K562 (cell line): ENCODE measurements around the gene PNPLA2. TPM values are rescaled to one million over a fixed set of nuclear protein-coding genes. Genes with fewer than 3 reads are reported as not detected.

ENCODE experiments used
- ATAC-seq: fragments of 200-7000 bp; cut with Tn5 transposase; 3 replicates; pipeline ENCODE4 v1.9.1; 2020; ENCODE audit warnings: moderate library complexity
- BruUV-seq: library from RNA; stranded (reverse); fragments of 400-500 nt; replicated peaks from 2 replicates; lab custom pipeline; 2021; lab: Mats Ljungman, UMichigan
- CTCF ChIA-PET: fragments of 300-600 bp; formaldehyde crosslinking; extraction: SDS; loops from one replicate; lab custom pipeline; 2021; ENCODE audit warnings: low intra/inter-chr PET ratio; lab: Yijun Ruan, JAX
- POLR2A ChIA-PET: fragments of 300-600, 350-650 bp; sonication (Branson Sonifier 250); formaldehyde crosslinking; extraction: SDS; loops from one replicate; lab custom pipeline; 2021; ENCODE audit warnings: antibody characterized with exemption, inconsistent platforms; lab: Yijun Ruan, JAX
- DNase-seq, 4 experiments: peaks; one replicate each; pipeline versions ENCODE4 v3.0.0 to v3.0.0-alpha.2; 2011 to 2018; ENCODE audit warnings: low spot score in 3 of 4, mixed read lengths in 3 of 4; ENCODE audit errors: extremely low read depth in 1 of 4
- FAIRE-seq: peaks from 2 replicates; lab custom pipeline; 2011; peaks lifted over from hg19 to GRCh38; lab: Jason Lieb, UNC
- H2AFZ ChIP-seq: 2 replicates; pipeline ENCODE4 v1.6.0; 2011; ENCODE audit warnings: low read depth, low read length, control low read depth, inconsistent platforms
- H3K27ac ChIP-seq: fragments of 200-600 bp; 3 replicates; pipeline ENCODE4 v1.8.0; 2011; ENCODE audit warnings: low read depth, mild to moderate bottlenecking, control low read depth, inconsistent platforms, low read length, moderate library complexity, mixed read lengths; ENCODE audit errors: extremely low read depth
- H3K27me3 ChIP-seq, 2 experiments: fragments of 300-600 bp in 1 of 2; 2 replicates in 1 of 2; 3 replicates in 1 of 2; pipeline versions ENCODE4 v1.6.0 to v1.8.0; 2011; ENCODE audit warnings: inconsistent platforms in 2 of 2, low read length in 2 of 2, mild to moderate bottlenecking in 1 of 2, mixed read lengths in 1 of 2, moderate library complexity in 1 of 2; ENCODE audit not compliant: control insufficient read depth in 2 of 2, insufficient read depth in 2 of 2
- H3K36me3 ChIP-seq: fragments of 300-600 bp; 3 replicates; pipeline ENCODE4 v1.8.0; 2011; ENCODE audit warnings: mild to moderate bottlenecking, low read length, inconsistent platforms; ENCODE audit not compliant: control insufficient read depth, insufficient read depth
- H3K4me1 ChIP-seq, 2 experiments: fragments of 200-600 bp in 1 of 2; replicated peaks in 1 of 2; 2 replicates in 1 of 2; 3 replicates in 1 of 2; pipeline versions ENCODE4 v1.5.1 to v1.8.0; 2011; ENCODE audit warnings: inconsistent platforms in 2 of 2, low read length in 2 of 2, mild to moderate bottlenecking in 1 of 2, mixed read lengths in 1 of 2, moderate library complexity in 1 of 2; ENCODE audit not compliant: control insufficient read depth in 2 of 2, insufficient read depth in 2 of 2
- H3K4me2 ChIP-seq: 2 replicates; pipeline ENCODE4 v1.6.1; 2011; ENCODE audit warnings: low read length, control low read depth, inconsistent platforms, mixed read lengths; ENCODE audit not compliant: insufficient read depth
- H3K4me3 ChIP-seq: fragments of 200-600 bp; sonication (generic), shearing (Covaris generic); 2 replicates; pipeline ENCODE4 v1.5.1; 2016; ENCODE audit warnings: control low read depth, inconsistent platforms
- H3K79me2 ChIP-seq: fragments of 200-600 bp; 3 replicates; pipeline ENCODE4 v1.8.0; 2011; ENCODE audit warnings: low read length, inconsistent platforms; ENCODE audit not compliant: control insufficient read depth, insufficient read depth
- H3K9ac ChIP-seq, 2 experiments: 2 replicates each; pipeline versions ENCODE4 v1.6.0 to v1.6.1; 2011; ENCODE audit warnings: low read depth in 2 of 2, low read length in 2 of 2, control low read depth in 1 of 2, inconsistent platforms in 1 of 2, mild to moderate bottlenecking in 1 of 2, mixed read lengths in 1 of 2; ENCODE audit not compliant: insufficient read depth in 1 of 2
- H3K9me1 ChIP-seq: one replicate; pipeline ENCODE4 v1.6.0; 2011; ENCODE audit warnings: inconsistent platforms, mild to moderate bottlenecking, low read length, moderate library complexity; ENCODE audit not compliant: control insufficient read depth, insufficient read depth
- H3K9me3 ChIP-seq: replicated peaks from 2 replicates; pipeline ENCODE4 v1.5.1; 2011; ENCODE audit warnings: low read depth, low read length, inconsistent platforms; ENCODE audit not compliant: control insufficient read depth, insufficient read depth
- H4K20me1 ChIP-seq: replicated peaks from 2 replicates; pipeline ENCODE4 v1.6.1; 2011; ENCODE audit warnings: low read length, inconsistent platforms, mixed read lengths; ENCODE audit not compliant: control insufficient read depth, insufficient read depth
- BCL6 ChIP-seq: fragments of 250-450 bp; sonication (Bioruptor Pico); IDR thresholded peaks from 2 replicates; pipeline ENCODE4 v1.4.0; 2020
- DNMT1 ChIP-seq: fragments of 450-650 bp; IDR thresholded peaks from 2 replicates; pipeline ENCODE4 v1.6.1; 2016; ENCODE audit warnings: antibody characterized with exemption, mild to moderate bottlenecking
- ETV1 ChIP-seq: fragments of 450-650 bp; conservative IDR thresholded peaks from 2 replicates; pipeline ENCODE4 v1.6.1; 2016; ENCODE audit warnings: missing genetic modification characterization, control low read depth, low read depth, missing compliant biosample characterization
- GABPB2 ChIP-seq: fragments of 250-450 bp; sonication (Bioruptor Pico); conservative IDR thresholded peaks from 2 replicates; pipeline ENCODE4 v1.5.1; 2021; ENCODE audit warnings: mild to moderate bottlenecking
- KLF13 ChIP-seq: fragments of 450-650 bp; IDR thresholded peaks from 2 replicates; pipeline ENCODE4 v1.6.1; 2016; ENCODE audit warnings: missing genetic modification characterization, low read depth, mild to moderate bottlenecking, missing compliant biosample characterization, moderate library complexity, borderline replicate concordance
- NONO ChIP-seq, 2 experiments: fragments of 200-400 bp in 1 of 2; fragments of 450-650 bp in 1 of 2; formaldehyde crosslinking in 1 of 2; IDR thresholded peaks; 2 replicates each; pipeline ENCODE4 v1.6.1; 2017; ENCODE audit warnings: low read depth in 2 of 2, mild to moderate bottlenecking in 2 of 2, moderate library complexity in 2 of 2, low read length in 1 of 2
- PHB2 ChIP-seq: fragments of 450-650 bp; IDR thresholded peaks from 2 replicates; pipeline ENCODE4 v1.6.1; 2017; ENCODE audit warnings: low read depth
- PHF21A ChIP-seq: fragments of 450-650 bp; IDR thresholded peaks from 2 replicates; pipeline ENCODE4 v1.6.1; 2017; ENCODE audit warnings: low read depth, borderline replicate concordance
- PHF8 ChIP-seq: fragments of 200-600 bp; sonication (generic); IDR thresholded peaks from 2 replicates; pipeline ENCODE4 v1.6.1; 2012; ENCODE audit warnings: mixed run types, mild to moderate bottlenecking, inconsistent platforms, low read length, moderate library complexity, borderline replicate concordance
- PML ChIP-seq: IDR thresholded peaks from 2 replicates; pipeline ENCODE4 v1.6.1; 2012; ENCODE audit warnings: low read length, inconsistent platforms
- POLR2AphosphoS2 ChIP-seq: IDR thresholded peaks from 2 replicates; pipeline ENCODE4 v1.6.1; 2012; ENCODE audit warnings: low read length, improper control_type of control experiment
- POLR2B ChIP-seq: fragments of 450-650 bp; IDR thresholded peaks from 2 replicates; pipeline ENCODE4 v1.6.1; 2018; ENCODE audit warnings: low read depth; ENCODE audit not compliant: partially characterized antibody
- PTTG1 ChIP-seq: fragments of 450-650 bp; IDR thresholded peaks from 2 replicates; pipeline ENCODE4 v1.6.1; 2016; ENCODE audit warnings: low read depth, mild to moderate bottlenecking, missing genetic modification characterization, missing compliant biosample characterization
- PURB ChIP-seq: sonication (generic); formaldehyde crosslinking; IDR thresholded peaks from 2 replicates; pipeline ENCODE4 v1.9.0; 2021; ENCODE audit warnings: low read depth, mild to moderate bottlenecking, missing genetic modification reagents
- SRSF9 ChIP-seq: fragments of 200-400 bp; formaldehyde crosslinking; IDR thresholded peaks from 2 replicates; pipeline ENCODE4 v1.6.1; 2017; ENCODE audit warnings: low read depth, low read length, borderline replicate concordance
- TBL1XR1 ChIP-seq, 2 experiments: IDR thresholded peaks; 2 replicates each; pipeline ENCODE4 v1.6.1; 2012; ENCODE audit warnings: improper control_type of control experiment in 2 of 2, low read length in 2 of 2, mild to moderate bottlenecking in 1 of 2
- WGBS: fragments of 100-300 bp; shearing (Covaris generic); methylation state at CpG from one replicate; pipeline ENCODE4 v1.1.6; 2016; ENCODE audit warnings: low coverage, mixed read lengths; ENCODE audit not compliant: insufficient coverage; ENCODE audit errors: missing lambda C conversion rate; 5-methylcytosine and 5-hydroxymethylcytosine counted together
- in situ Hi-C: fragments of 300-500 bp; cut with MboI; formaldehyde crosslinking; loops from 4 replicates; pipeline ENCODE4 v1.15.0; 2018; ENCODE audit warnings: inconsistent platforms, mixed read lengths
- intact Hi-C: fragments of 100-400 bp; cut with micrococcal nuclease; formaldehyde crosslinking; loops from 2 replicates; pipeline ENCODE4 v1.14.2; 2022
- polyA plus RNA-seq, 8 experiments: library from polyadenylated mRNA; depleted of rRNA in 4 of 8; stranded (reverse) in 5 of 8; unstranded in 3 of 8; fragments of >200 nt; fragmentation: Nextera tagmentation in 2 of 8; fragmentation: Illumina TruSeq in 1 of 8; extraction: Ambion mirVana in 2 of 8; extraction: Trizol in 1 of 8; gene quantifications; 2 replicates each; pipeline versions ENCODE4 v1.2.1 to v1.2.3, GENCODE V29; 2011 to 2014; ENCODE audit warnings: inconsistent platforms in 1 of 8, missing spikeins in 1 of 8
- total RNA-seq, 7 experiments: library from RNA; depleted of rRNA in 6 of 7; stranded (reverse); fragments of >200 nt in 6 of 7; fragmentation: Illumina TruSeq in 2 of 7; extraction: Trizol in 2 of 7; gene quantifications; 2 replicates each; pipeline versions ENCODE4 v1.2.1 to v1.2.3, GENCODE V29; 2011 to 2021; ENCODE audit warnings: low replicate concordance in 1 of 7
- TF ChIP-seq, protein P1 (sequence below): fragments of 200-800 bp; sonication (Bioruptor generic); IDR thresholded peaks from 2 replicates; pipeline ENCODE4 v1.6.1; 2017; ENCODE audit warnings: missing genetic modification characterization, missing compliant biosample characterization

PNPLA2 gene
- total and polyA plus RNA-seq, 9 of the 15 experiments (the other 6 are each of a cell fraction or from before 2014, with no cell fraction given), result 0.39 to 87.1 (median 8.4) TPM

DNA sequence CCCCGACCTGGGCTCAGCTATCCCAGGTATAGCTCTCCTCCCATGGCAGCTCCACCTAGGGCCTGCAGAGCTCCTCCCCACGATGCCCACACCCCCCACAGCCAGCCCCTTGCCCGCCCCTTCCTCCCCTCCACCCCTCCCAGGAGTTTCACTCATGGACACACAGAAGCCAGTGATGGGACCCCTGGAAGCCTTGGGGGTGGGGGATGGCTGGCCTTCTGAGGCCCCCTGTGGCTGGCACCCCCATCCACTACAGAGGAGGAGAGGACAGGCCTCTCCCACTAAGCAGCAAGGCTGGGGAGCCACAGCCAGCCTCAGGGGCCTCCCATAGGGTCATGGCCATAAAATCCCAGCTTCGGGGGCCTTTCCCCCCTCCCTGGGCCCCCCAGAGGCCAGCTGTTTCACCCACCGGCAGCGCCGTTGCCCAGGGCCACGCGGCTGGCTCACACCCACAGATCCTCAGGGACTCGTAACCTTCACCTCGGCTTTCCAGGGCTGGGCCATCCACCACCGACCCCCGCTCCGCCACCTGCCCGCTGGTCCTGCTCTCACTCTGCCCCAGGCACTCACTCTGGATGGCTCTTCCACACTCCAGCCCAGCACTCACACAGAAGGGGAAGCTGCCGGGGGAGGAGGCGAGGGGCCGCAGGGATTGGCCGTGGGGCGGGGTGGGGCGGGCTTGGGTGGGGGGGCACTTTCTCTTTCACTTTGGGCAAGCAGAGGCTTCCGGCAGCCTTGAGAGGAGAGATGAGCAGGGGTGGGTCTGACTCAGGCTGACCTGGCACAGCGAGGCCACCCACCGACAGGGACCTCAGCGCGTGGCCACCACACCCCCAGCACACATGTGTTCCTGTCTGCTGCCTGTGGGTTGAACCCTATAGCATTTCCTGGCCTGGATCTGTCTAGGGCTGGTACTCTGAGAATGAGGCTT is 22.8 kb upstream of the PNPLA2 start:
- POLR2A ChIA-PET, result interaction anchor here (0.8 to 2.2 kb wide), 8 partner anchors 7 to 238 kb away, joined by 3 to 26 read pairs (median 4); partner anchors contain the start of gene RPLP2
- Histone ChIP-seq H3K9ac (peak overlapping the region; percentile 66 to 95; a peak in 3 of 4 replicates), H3K4me3 (peak overlapping the region; percentile 73), H3K27me3 (no peaks in the 10 kb centered on the region), H3K9me1 (no peaks in the 10 kb centered on the region), H2AFZ (peak overlapping the region; percentile 53; the same call in 1 of the 2 replicates), H3K9me3 (no peaks in the 10 kb centered on the region), H3K4me2 (peak overlapping the region; percentile 91), H3K36me3 (peaks cover 47% of the 10 kb centered on the region; the same call in 1 of the 3 replicates), H4K20me1 (no peaks in the 10 kb centered on the region), H3K79me2 (peaks cover 26% of the 10 kb centered on the region), H3K4me1 (peaks cover 7 to 94% of the 10 kb centered on the region in 2 experiments), H3K27ac (peak overlapping the region; percentile 71)
- BruUV-seq, result no TSS peak
- intact Hi-C loops, result loop anchor here (5.0 to 10.0 kb wide), 2 partner anchors 69 to 231 kb away; partner anchors contain the start of genes LMNTD2 and RASSF7
- ATAC-seq, result peak; percentile 72
- FAIRE-seq, result peak; percentile 83
- CTCF ChIA-PET, result no interaction called here
- WGBS, result 16% methylated on average over 8 of the region's 26 CpGs
- in situ Hi-C loops, result no loop called here
- peak; percentile 66 to 87 (median 74) for DNase-seq
- TF ChIP-seq PURB (CRISPR knock-in tag), result no peak
- no peak for TF ChIP-seq DNMT1
- 0 out of 2 replicates have a peak, but pooled peaks have one; percentile 27 for TF ChIP-seq KLF13 (tag)
- peak; percentile 39; the same call in 1 of the 2 replicates for TF ChIP-seq PHF8
- no peak for TF ChIP-seq PML
- TF ChIP-seq ETV1 (tag), result no peak
- TF ChIP-seq NONO (IDR thresholded peaks at IDR 0.05; ENCODE audit: low read depth in 2 of 2, low read length in 1 of 2), result no peak
- no peak for TF ChIP-seq PTTG1 (tag)
- TF ChIP-seq, protein P1, sequence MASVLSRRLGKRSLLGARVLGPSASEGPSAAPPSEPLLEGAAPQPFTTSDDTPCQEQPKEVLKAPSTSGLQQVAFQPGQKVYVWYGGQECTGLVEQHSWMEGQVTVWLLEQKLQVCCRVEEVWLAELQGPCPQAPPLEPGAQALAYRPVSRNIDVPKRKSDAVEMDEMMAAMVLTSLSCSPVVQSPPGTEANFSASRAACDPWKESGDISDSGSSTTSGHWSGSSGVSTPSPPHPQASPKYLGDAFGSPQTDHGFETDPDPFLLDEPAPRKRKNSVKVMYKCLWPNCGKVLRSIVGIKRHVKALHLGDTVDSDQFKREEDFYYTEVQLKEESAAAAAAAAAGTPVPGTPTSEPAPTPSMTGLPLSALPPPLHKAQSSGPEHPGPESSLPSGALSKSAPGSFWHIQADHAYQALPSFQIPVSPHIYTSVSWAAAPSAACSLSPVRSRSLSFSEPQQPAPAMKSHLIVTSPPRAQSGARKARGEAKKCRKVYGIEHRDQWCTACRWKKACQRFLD (CRISPR knock-in tag), result no peak
- no peak for TF ChIP-seq PHB2
- TF ChIP-seq TBL1XR1 (IDR thresholded peaks at IDR 0.05; ENCODE audit: low read length in 2 of 2), result no peak
- TF ChIP-seq POLR2B, result no peak
- TF ChIP-seq GABPB2 (CRISPR knock-in tag), result no peak
- TF ChIP-seq SRSF9, result no peak
- no peak for TF ChIP-seq POLR2AphosphoS2
- TF ChIP-seq PHF21A, result no peak
- TF ChIP-seq BCL6, result no peak
